Loucy (cell line): ENCODE measurements around the gene FADS3.

Experiments
- CTCF ChIP-seq: fragments of 200-600 bp; sonication (generic); conservative IDR thresholded peaks from 2 replicates; pipeline ENCODE4 v1.5.1; 2014; ENCODE audit warnings: mild to moderate bottlenecking, antibody characterized with exemption, low read length
- EZH2phosphoT487 ChIP-seq: fragments of 200-600 bp; IDR thresholded peaks from 2 replicates; pipeline ENCODE4 v1.6.1; 2018; ENCODE audit warnings: antibody characterized with exemption, mild to moderate bottlenecking, moderate library complexity, borderline replicate concordance

- TF ChIP-seq CTCF (no peak), EZH2phosphoT487 (no peak)
Observed at GRCh38 chr11:61887839-61888494, 3.4 kb downstream of the FADS3 start.
